Thyroid gland (tissue), 4 donors: ENCODE data around the gene ZIC4.

Experiments used
- POLR2A ChIP-seq, 2 donors: fragments of 450-650 bp; IDR thresholded peaks; one replicate each; pipeline ENCODE4 v1.6.1; 2017; ENCODE audit warnings: antibody characterized with exemption in 2 of 2, mild to moderate bottlenecking in 2 of 2, moderate library complexity in 1 of 2
- TF ChIP-seq, protein P1 (sequence below), 6 experiments: fragments of 200-600 bp in 3 of 6; fragments of 450-650 bp in 3 of 6; sonication (generic) in 3 of 6; IDR thresholded peaks; one replicate each; pipeline ENCODE4 v1.5.1; 2016 to 2019; ENCODE audit warnings: antibody characterized with exemption in 6 of 6, mild to moderate bottlenecking in 2 of 6, inconsistent platforms in 1 of 6, moderate library complexity in 1 of 6

DNA sequence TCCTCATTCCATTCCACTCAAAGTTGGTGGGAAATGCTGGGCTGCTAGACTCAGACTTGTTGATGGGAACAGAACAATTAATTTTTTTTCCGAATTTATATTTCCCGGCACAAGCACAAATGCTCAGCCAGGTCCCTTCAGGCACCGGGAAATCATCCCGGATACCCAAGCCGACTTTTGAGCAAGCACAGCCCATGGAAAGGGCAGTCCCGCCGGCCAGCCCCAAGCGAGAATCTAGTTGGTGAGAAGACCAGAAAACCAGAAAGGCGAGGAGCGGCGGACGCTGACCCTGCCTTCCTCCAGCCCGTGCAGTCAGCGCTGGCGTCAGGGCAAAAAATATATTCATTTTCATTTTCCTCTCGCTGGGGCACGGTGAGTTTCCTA, 763 bp upstream of the ZIC4 start:
- TF ChIP-seq, protein P1, sequence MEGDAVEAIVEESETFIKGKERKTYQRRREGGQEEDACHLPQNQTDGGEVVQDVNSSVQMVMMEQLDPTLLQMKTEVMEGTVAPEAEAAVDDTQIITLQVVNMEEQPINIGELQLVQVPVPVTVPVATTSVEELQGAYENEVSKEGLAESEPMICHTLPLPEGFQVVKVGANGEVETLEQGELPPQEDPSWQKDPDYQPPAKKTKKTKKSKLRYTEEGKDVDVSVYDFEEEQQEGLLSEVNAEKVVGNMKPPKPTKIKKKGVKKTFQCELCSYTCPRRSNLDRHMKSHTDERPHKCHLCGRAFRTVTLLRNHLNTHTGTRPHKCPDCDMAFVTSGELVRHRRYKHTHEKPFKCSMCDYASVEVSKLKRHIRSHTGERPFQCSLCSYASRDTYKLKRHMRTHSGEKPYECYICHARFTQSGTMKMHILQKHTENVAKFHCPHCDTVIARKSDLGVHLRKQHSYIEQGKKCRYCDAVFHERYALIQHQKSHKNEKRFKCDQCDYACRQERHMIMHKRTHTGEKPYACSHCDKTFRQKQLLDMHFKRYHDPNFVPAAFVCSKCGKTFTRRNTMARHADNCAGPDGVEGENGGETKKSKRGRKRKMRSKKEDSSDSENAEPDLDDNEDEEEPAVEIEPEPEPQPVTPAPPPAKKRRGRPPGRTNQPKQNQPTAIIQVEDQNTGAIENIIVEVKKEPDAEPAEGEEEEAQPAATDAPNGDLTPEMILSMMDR (IDR thresholded peaks at IDR 0.05): no peak
- TF ChIP-seq POLR2A (IDR thresholded peaks at IDR 0.05): no peak
